H1 (cell line): ENCODE results near the gene SPINK1. TPM values are rescaled to one million over a fixed set of nuclear protein-coding genes. Genes with fewer than 3 reads are reported as not detected.

Experiments
- CTCF ChIA-PET: fragments of 300-600 bp; sonication (Branson Sonifier 250); formaldehyde crosslinking; loops from one replicate; lab custom pipeline; 2021; ENCODE audit not compliant: partially characterized antibody; lab: Charles Lee
- POLR2A ChIA-PET: fragments of 300-600 bp; sonication (Branson Sonifier 250); formaldehyde crosslinking; loops from one replicate; lab custom pipeline; 2021; ENCODE audit warnings: inconsistent platforms; ENCODE audit not compliant: partially characterized antibody; lab: Charles Lee
- DNase-seq, 2 experiments: peaks; one replicate each; pipeline versions ENCODE4 v3.0.0 to v3.0.0-alpha.2; 2010 to 2022; ENCODE audit warnings: low spot score in 2 of 2, low read depth in 1 of 2, mixed read lengths in 1 of 2
- FAIRE-seq: peaks from 2 replicates; lab custom pipeline; 2011; peaks lifted over from hg19 to GRCh38; lab: Jason Lieb, UNC
- H2AFZ ChIP-seq: 2 replicates; pipeline ENCODE4 v1.8.1; 2012; ENCODE audit warnings: low read length, inconsistent platforms
- H2AK5ac ChIP-seq: 2 replicates; pipeline ENCODE4 v1.6.1; 2013; ENCODE audit warnings: low read depth, low read length
- H2BK120ac ChIP-seq: replicated peaks from 2 replicates; pipeline ENCODE3; 2013; ENCODE audit warnings: low read depth, low read length, inconsistent platforms
- H2BK12ac ChIP-seq: 2 replicates; pipeline ENCODE4 v1.6.1; 2013; ENCODE audit warnings: low read depth, low read length
- H2BK15ac ChIP-seq: 2 replicates; pipeline ENCODE4 v1.6.1; 2013; ENCODE audit warnings: low read length
- H2BK20ac ChIP-seq: 2 replicates; pipeline ENCODE4 v1.6.1; 2013; ENCODE audit warnings: low read length
- H2BK5ac ChIP-seq: 2 replicates; pipeline ENCODE4 v1.6.1; 2013; ENCODE audit warnings: low read depth, low read length
- H3K14ac ChIP-seq: 2 replicates; pipeline ENCODE4 v1.6.1; 2013; ENCODE audit warnings: inconsistent platforms; ENCODE audit not compliant: insufficient read length
- H3K18ac ChIP-seq: 2 replicates; pipeline ENCODE4 v1.6.1; 2013; ENCODE audit warnings: low read length; ENCODE audit errors: extremely low read depth
- H3K23ac ChIP-seq: 2 replicates; pipeline ENCODE4 v1.6.1; 2013; ENCODE audit warnings: inconsistent platforms; ENCODE audit not compliant: insufficient read length
- H3K23me2 ChIP-seq: 2 replicates; pipeline ENCODE4 v1.6.1; 2013; ENCODE audit warnings: low read depth, low read length
- H3K27ac ChIP-seq: 2 replicates; pipeline ENCODE4 v1.6.1; 2011; ENCODE audit warnings: low read depth, low read length, inconsistent platforms
- H3K27me3 ChIP-seq, 4 experiments: replicated peaks in 1 of 4; 1 replicate in 1 of 4; 2 replicates in 3 of 4; pipeline versions ENCODE4 v1.6.1 to v1.8.1; 2011 to 2013; ENCODE audit warnings: low read length in 3 of 4, mild to moderate bottlenecking in 3 of 4, inconsistent platforms in 2 of 4, mixed read lengths in 2 of 4, moderate library complexity in 1 of 4; ENCODE audit not compliant: control insufficient read depth in 3 of 4, insufficient read depth in 3 of 4; ENCODE audit errors: extremely low read depth in 1 of 4
- H3K36me3 ChIP-seq, 4 experiments: 2 replicates each; pipeline versions ENCODE4 v1.6.1 to v1.8.1; 2011 to 2013; ENCODE audit warnings: mild to moderate bottlenecking in 4 of 4, low read length in 3 of 4, moderate library complexity in 2 of 4, control low read depth in 1 of 4, inconsistent platforms in 1 of 4; ENCODE audit not compliant: insufficient read depth in 4 of 4, control insufficient read depth in 2 of 4
- H3K4ac ChIP-seq: replicated peaks from 2 replicates; pipeline ENCODE3; 2013; ENCODE audit warnings: low read length, low read depth, mixed read lengths, inconsistent platforms; ENCODE audit not compliant: insufficient read length
- H3K4me1 ChIP-seq, 4 experiments: replicated peaks in 1 of 4; 1 replicate in 1 of 4; 2 replicates in 3 of 4; pipeline versions ENCODE4 v1.6.1 to v1.8.1; 2011 to 2013; ENCODE audit warnings: low read length in 3 of 4, inconsistent platforms in 2 of 4, mixed read lengths in 1 of 4; ENCODE audit not compliant: insufficient read depth in 4 of 4, control insufficient read depth in 3 of 4
- H3K4me2 ChIP-seq, 2 experiments: 2 replicates each; pipeline versions ENCODE4 v1.6.1 to v1.8.1; 2011 to 2013; ENCODE audit warnings: low read depth in 2 of 2, low read length in 2 of 2, control low read depth in 1 of 2, inconsistent platforms in 1 of 2, mild to moderate bottlenecking in 1 of 2; ENCODE audit not compliant: insufficient read depth in 1 of 2
- H3K4me3 ChIP-seq, 4 experiments: fragments of 200-600, 300-600 bp in 1 of 4; sonication (generic), shearing (Covaris generic), sonication (Bioruptor Twin) in 1 of 4; 2 replicates each; pipeline versions ENCODE4 v1.5.1 to v1.8.1; 2011 to 2016; ENCODE audit warnings: low read length in 4 of 4, low read depth in 3 of 4, control low read depth in 2 of 4, inconsistent platforms in 2 of 4, mild to moderate bottlenecking in 2 of 4, mixed read lengths in 1 of 4, moderate library complexity in 1 of 4; ENCODE audit not compliant: insufficient read depth in 2 of 4; ENCODE audit errors: extremely low read depth in 1 of 4
- H3K56ac ChIP-seq: replicated peaks from 2 replicates; pipeline ENCODE3; 2013; ENCODE audit warnings: low read depth, mild to moderate bottlenecking, mixed read lengths, low read length, inconsistent platforms; ENCODE audit not compliant: insufficient read length
- H3K79me1 ChIP-seq: 2 replicates; pipeline ENCODE4 v1.6.1; 2013; ENCODE audit warnings: low read depth, low read length, control low read depth
- H3K79me2 ChIP-seq, 2 experiments: 2 replicates each; pipeline versions ENCODE4 v1.6.1 to v1.8.1; 2012 to 2013; ENCODE audit warnings: low read length in 2 of 2, mild to moderate bottlenecking in 2 of 2, inconsistent platforms in 1 of 2; ENCODE audit not compliant: insufficient read depth in 2 of 2, control insufficient read depth in 1 of 2
- H3K9ac ChIP-seq, 4 experiments: replicated peaks in 1 of 4; 1 replicate in 1 of 4; 2 replicates in 3 of 4; pipeline versions ENCODE4 v1.6.1 to v1.8.1; 2011 to 2013; ENCODE audit warnings: low read depth in 3 of 4, low read length in 3 of 4, control low read depth in 2 of 4, mild to moderate bottlenecking in 2 of 4, moderate library complexity in 2 of 4, inconsistent platforms in 1 of 4; ENCODE audit errors: extremely low read depth in 1 of 4
- H3K9me3 ChIP-seq, 2 experiments: 2 replicates each; pipeline versions ENCODE4 v1.6.1 to v1.8.1; 2012 to 2013; ENCODE audit warnings: mild to moderate bottlenecking in 2 of 2, moderate library complexity in 2 of 2, control low read depth in 1 of 2, inconsistent platforms in 1 of 2, low read depth in 1 of 2, low read length in 1 of 2, mixed read lengths in 1 of 2; ENCODE audit not compliant: insufficient read depth in 2 of 2
- H4K20me1 ChIP-seq, 2 experiments: replicated peaks in 1 of 2; 2 replicates each; pipeline versions ENCODE3 to v1.8.1; 2011 to 2013; ENCODE audit warnings: inconsistent platforms in 2 of 2, low read length in 2 of 2, mild to moderate bottlenecking in 1 of 2; ENCODE audit not compliant: insufficient read depth in 2 of 2, control insufficient read depth in 1 of 2
- H4K5ac ChIP-seq: 2 replicates; pipeline ENCODE4 v1.6.1; 2013; ENCODE audit warnings: low read length, low read depth, mixed read lengths, inconsistent platforms; ENCODE audit not compliant: insufficient read length
- H4K8ac ChIP-seq: 2 replicates; pipeline ENCODE4 v1.8.0; 2013; ENCODE audit warnings: mild to moderate bottlenecking, moderate library complexity, low read length, inconsistent platforms; ENCODE audit not compliant: insufficient read depth; ENCODE audit errors: extremely low read depth
- H4K91ac ChIP-seq: replicated peaks from 2 replicates; pipeline ENCODE3; 2013; ENCODE audit warnings: low read length, mixed read lengths, inconsistent platforms; ENCODE audit not compliant: insufficient read length
- CTBP2 ChIP-seq: IDR thresholded peaks from 2 replicates; pipeline ENCODE4 v1.7.0; 2011; ENCODE audit warnings: borderline replicate concordance, mild to moderate bottlenecking, moderate library complexity, mixed read lengths, low read length; ENCODE audit not compliant: insufficient read depth, insufficient read length
- EZH2 ChIP-seq: fragments of 200-600 bp; sonication (generic); IDR thresholded peaks from 2 replicates; pipeline ENCODE4 v1.7.1; 2012; ENCODE audit warnings: low read depth, mild to moderate bottlenecking, moderate library complexity, low read length, inconsistent platforms; ENCODE audit not compliant: severe bottlenecking
- KDM1A ChIP-seq: fragments of 200-600, 300-600 bp; sonication (generic); IDR thresholded peaks from 2 replicates; pipeline ENCODE4 v1.7.1; 2016; ENCODE audit warnings: mild to moderate bottlenecking, low read length, borderline replicate concordance
- SUZ12 ChIP-seq: fragments of 200-600 bp; sonication (generic); IDR thresholded peaks from 2 replicates; pipeline ENCODE4 v1.6.1; 2012; ENCODE audit warnings: mild to moderate bottlenecking, inconsistent platforms, low read length, moderate library complexity, mixed read lengths
- WGBS, 2 experiments: shearing (Covaris generic) in 1 of 2; methylation state at CpG; one replicate each; pipeline versions ENCODE4 v1.1.6 to v1.1.7; 2013 to 2015; ENCODE audit warnings: low lambda C conversion rate in 2 of 2, mixed read lengths in 2 of 2, inconsistent platforms in 1 of 2, low coverage in 1 of 2, missing lambda C conversion rate in 1 of 2; ENCODE audit not compliant: insufficient replicate concordance in 2 of 2, insufficient coverage in 1 of 2, insufficient read length in 1 of 2; ENCODE audit errors: extremely low coverage in 1 of 2, missing lambda C conversion rate in 1 of 2; 5-methylcytosine and 5-hydroxymethylcytosine counted together
- polyA plus RNA-seq, 7 experiments: library from polyadenylated mRNA; depleted of rRNA in 3 of 7; stranded (reverse) in 5 of 7; unstranded in 2 of 7; fragments of >200 nt in 5 of 7; fragments of 200-250 nt in 2 of 7; gene quantifications; 1 replicate in 5 of 7; 2 replicates in 1 of 7; 4 replicates in 1 of 7; pipeline versions ENCODE4 v1.2.1 to v1.2.3, GENCODE V29; 2011 to 2013; ENCODE audit warnings: missing spikeins in 2 of 7, mixed read lengths in 2 of 7
- total RNA-seq: library from RNA; stranded (reverse); fragmentation: NEBNext Ultra II Directional; extraction: Animal tissue kit (Norgen Biotek cat#: 25700); gene quantifications from 2 replicates; pipeline ENCODE4 v1.2.1, GENCODE V29; 2021

The SPINK1 gene
- total and polyA plus RNA-seq, 2 of the 8 experiments (the other 6 are each of a cell fraction or from before 2014, with no cell fraction given) = 0.48 to 1.3 TPM

GRCh38 chr5:147879784-147880183 lies 48.3 kb upstream of the SPINK1 start:
- Histone ChIP-seq H3K27ac (no peak overlapping the region), H2AK5ac (no peak overlapping the region), H2BK5ac (no peak overlapping the region), H3K4me1 (peaks cover 7 to 20% (median 16%) of the 10 kb centered on the region in 4 experiments), H3K23ac (no peak overlapping the region), H2AFZ (no peak overlapping the region), H3K79me1 (peaks cover 4% of the 10 kb centered on the region; the same call in 1 of the 2 replicates), H3K18ac (no peak overlapping the region), H3K4ac (no peak overlapping the region), H3K79me2 (peaks cover 13 to 50% of the 10 kb centered on the region in 2 experiments; a peak in 3 of 4 replicates), H3K56ac (no peak overlapping the region), H3K4me2 (no peak overlapping the region), H3K9ac (no peak overlapping the region), H2BK12ac (no peak overlapping the region), H4K8ac (no peak overlapping the region), H3K23me2 (peaks cover under 1% of the 10 kb centered on the region; the same call in 1 of the 2 replicates), H4K20me1 (no peaks in the 10 kb centered on the region), H3K14ac (no peak overlapping the region), H4K91ac (no peak overlapping the region), H3K36me3 (peaks cover 0 to 23% (median 2%) of the 10 kb centered on the region in 4 experiments; a peak in 4 of 8 replicates), H3K27me3 (no peaks in the 10 kb centered on the region), H2BK120ac (no peak overlapping the region), H2BK15ac (no peak overlapping the region), H2BK20ac (no peak overlapping the region), H3K9me3 (no peaks in the 10 kb centered on the region), H4K5ac (no peak overlapping the region), H3K4me3 (no peak overlapping the region)
- ChIA-PET CTCF (interaction anchor here (1.1 to 17.4 kb wide), 10 partner anchors 8 to 60 kb away, joined by 3 to 163 read pairs (median 4); no protein-coding TSS in a partner anchor), POLR2A (interaction anchor here (20.0 kb wide), 1 partner anchor 19 kb away, joined by 730 read pairs; no protein-coding TSS in a partner anchor)
- TF ChIP-seq SUZ12 (no peak), CTBP2 (no peak), EZH2 (no peak), KDM1A (no peak)
- WGBS, 2 experiments = 93% methylated on average over 3 of the region's 3 CpGs; no CpG with 5 or more reads in 1 of the 2 experiments
- no peak for FAIRE-seq
- DNase-seq = no peak
